HepG2 (cell line): ENCODE data around the gene KIRREL2. TPM values are rescaled to one million over a fixed set of nuclear protein-coding genes. Genes with fewer than 3 reads are reported as not detected.

Source experiments
- ATAC-seq: fragments of 200-7000 bp; cut with Tn5 transposase; 3 replicates; pipeline ENCODE4 v1.9.1; 2020; ENCODE audit warnings: mild to moderate bottlenecking, moderate library complexity
- BruUV-seq: library from RNA; stranded (reverse); fragments of 400-500 nt; replicated peaks from 2 replicates; lab custom pipeline; 2021; lab: Mats Ljungman, UMichigan
- CTCF ChIA-PET: fragments of 300-600 bp; formaldehyde crosslinking; extraction: SDS; loops from one replicate; lab custom pipeline; 2021; ENCODE audit warnings: low total read pairs, inconsistent platforms, low intra/inter-chr PET ratio; lab: Yijun Ruan, JAX
- POLR2A ChIA-PET: fragments of 350-600 bp; sonication (Branson Sonifier 250); formaldehyde crosslinking; loops from one replicate; lab custom pipeline; 2020; ENCODE audit warnings: antibody characterized with exemption, inconsistent platforms; lab: Yijun Ruan, JAX
- DNase-seq: peaks from one replicate; pipeline ENCODE4 v3.0.0-alpha.2; 2015; ENCODE audit warnings: low spot score
- FAIRE-seq: peaks from 3 replicates; lab custom pipeline; 2011; peaks lifted over from hg19 to GRCh38; lab: Jason Lieb, UNC
- H2AFZ ChIP-seq: one replicate; pipeline ENCODE4 v1.6.1; 2011; ENCODE audit warnings: low read length, inconsistent platforms
- H3K27ac ChIP-seq: fragments of 300-600 bp; 3 replicates; pipeline ENCODE4 v1.8.0; 2011; ENCODE audit warnings: mixed run types, mild to moderate bottlenecking, mixed read lengths, low read length, inconsistent platforms; ENCODE audit not compliant: insufficient read depth; ENCODE audit errors: extremely low read length
- H3K27me3 ChIP-seq, 2 experiments: fragments of 200-600 bp in 1 of 2; 2 replicates in 1 of 2; 3 replicates in 1 of 2; pipeline versions ENCODE4 v1.6.0 to v1.8.0; 2011; ENCODE audit warnings: low read length in 2 of 2, mild to moderate bottlenecking in 2 of 2, moderate library complexity in 2 of 2, inconsistent platforms in 1 of 2; ENCODE audit not compliant: insufficient read depth in 2 of 2, control insufficient read depth in 1 of 2
- H3K36me3 ChIP-seq, 2 experiments: fragments of 200-600 bp in 1 of 2; replicated peaks in 1 of 2; 2 replicates in 1 of 2; 3 replicates in 1 of 2; pipeline versions ENCODE4 v1.5.1 to v1.8.0; 2011; ENCODE audit warnings: low read length in 2 of 2, inconsistent platforms in 1 of 2; ENCODE audit not compliant: insufficient read depth in 2 of 2, control insufficient read depth in 1 of 2
- H3K4me1 ChIP-seq: 2 replicates; pipeline ENCODE4 v1.5.1; 2012; ENCODE audit warnings: low read length, inconsistent platforms; ENCODE audit not compliant: insufficient read depth
- H3K4me2 ChIP-seq: 2 replicates; pipeline ENCODE4 v1.6.0; 2011; ENCODE audit warnings: low read depth, low read length, inconsistent platforms
- H3K4me3 ChIP-seq, 3 experiments: fragments of 200-600 bp in 1 of 3; sonication (generic), shearing (Covaris generic) in 1 of 3; replicated peaks in 1 of 3; 2 replicates each; pipeline ENCODE4 v1.5.1; 2011 to 2016; ENCODE audit warnings: low read length in 3 of 3, inconsistent platforms in 2 of 3, low read depth in 2 of 3, mild to moderate bottlenecking in 2 of 3, control low read depth in 1 of 3, mixed read lengths in 1 of 3; ENCODE audit not compliant: insufficient read depth in 1 of 3
- H3K79me2 ChIP-seq: one replicate; pipeline ENCODE4 v1.6.1; 2011; ENCODE audit warnings: low read length, inconsistent platforms; ENCODE audit not compliant: insufficient read depth
- H3K9ac ChIP-seq: 2 replicates; pipeline ENCODE4 v1.6.0; 2011; ENCODE audit warnings: mild to moderate bottlenecking, low read depth, low read length, inconsistent platforms; ENCODE audit not compliant: insufficient read depth
- H3K9me3 ChIP-seq: 2 replicates; pipeline ENCODE4 v1.5.1; 2012; ENCODE audit warnings: mild to moderate bottlenecking, low read length
- H4K20me1 ChIP-seq: 2 replicates; pipeline ENCODE4 v1.6.0; 2011; ENCODE audit warnings: inconsistent platforms, mild to moderate bottlenecking, low read length, moderate library complexity; ENCODE audit not compliant: insufficient read depth
- NFKBIZ ChIP-seq: IDR thresholded peaks from 2 replicates; pipeline ENCODE4 v1.6.1; 2018; ENCODE audit warnings: missing genetic modification reagents, missing compliant biosample characterization
- POLR2G ChIP-seq: fragments of 200-400 bp; formaldehyde crosslinking; IDR thresholded peaks from 2 replicates; pipeline ENCODE4 v1.6.1; 2018; ENCODE audit warnings: mild to moderate bottlenecking, low read depth, low read length, moderate library complexity
- SRSF4 ChIP-seq: fragments of 200-400 bp; formaldehyde crosslinking; IDR thresholded peaks from one replicate; pipeline ENCODE4 v1.6.1; 2018; ENCODE audit warnings: mild to moderate bottlenecking, low read depth, low read length, moderate library complexity; ENCODE audit not compliant: poor library complexity, severe bottlenecking
- ZBTB20 ChIP-seq: sonication (generic); formaldehyde crosslinking; IDR thresholded peaks from 2 replicates; pipeline ENCODE4 v1.8.1; 2023; ENCODE audit warnings: missing genetic modification reagents, low read depth, mild to moderate bottlenecking, borderline replicate concordance
- ZFP37 ChIP-seq: sonication (generic); formaldehyde crosslinking; IDR thresholded peaks from 2 replicates; pipeline ENCODE4 v1.4.0; 2020; ENCODE audit warnings: missing genetic modification reagents, borderline replicate concordance
- ZNF605 ChIP-seq: sonication (generic); formaldehyde crosslinking; IDR thresholded peaks from 2 replicates; pipeline ENCODE4 v1.8.0; 2022; ENCODE audit warnings: mild to moderate bottlenecking, missing genetic modification reagents
- WGBS: methylation state at CpG from one replicate; pipeline ENCODE4 v1.1.6; 2017; ENCODE audit warnings: low lambda C conversion rate; 5-methylcytosine and 5-hydroxymethylcytosine counted together
- in situ Hi-C: cut with HindIII; loops from 2 replicates; pipeline ENCODE4 v1.10.0; 2017; ENCODE audit warnings: low pct_unique_long_range_greater_than_20kb; ENCODE audit not compliant: extremely low pct_ligation_motif_present
- intact Hi-C: fragments of 100-400 bp; cut with micrococcal nuclease; formaldehyde crosslinking; loops from one replicate; pipeline ENCODE4 v1.10.0; 2022; ENCODE audit not compliant: unreplicated experiment
- polyA plus RNA-seq, 8 experiments: library from polyadenylated mRNA; depleted of rRNA in 3 of 8; stranded (reverse) in 7 of 8; unstranded in 1 of 8; fragments of >200 nt; fragmentation: Illumina TruSeq in 4 of 8; extraction: Trizol in 4 of 8; gene quantifications; 2 replicates each; pipeline versions ENCODE4 v1.2.1 to v1.2.3, GENCODE V29; 2011 to 2016; ENCODE audit warnings: low read depth in 4 of 8, missing spikeins in 1 of 8, mixed read lengths in 1 of 8; ENCODE audit not compliant: insufficient read depth in 1 of 8
- total RNA-seq, 5 experiments: library from RNA; depleted of rRNA; stranded (reverse); fragments of >200 nt; fragmentation: Illumina TruSeq; extraction: Trizol; gene quantifications; 2 replicates each; pipeline ENCODE4 v1.2.3, GENCODE V29; 2016; ENCODE audit warnings: low read depth in 1 of 5
- TF ChIP-seq, protein P1 (sequence below): sonication (generic); formaldehyde crosslinking; IDR thresholded peaks from 2 replicates; pipeline ENCODE4 v1.5.0; 2020; ENCODE audit warnings: missing genetic modification reagents
- TF ChIP-seq, protein P2 (sequence below): sonication (generic); formaldehyde crosslinking; IDR thresholded peaks from 2 replicates; pipeline ENCODE4 v1.5.1; 2020; ENCODE audit warnings: mild to moderate bottlenecking, missing genetic modification reagents, moderate library complexity
- TF ChIP-seq, protein P3 (sequence below), 2 experiments: fragments of 450-650 bp in 1 of 2; sonication (generic) in 1 of 2; formaldehyde crosslinking; IDR thresholded peaks; 2 replicates each; pipeline versions ENCODE4 v1.5.0 to v1.8.0; 2020 to 2022; ENCODE audit warnings: mild to moderate bottlenecking in 1 of 2, missing genetic modification reagents in 1 of 2
- TF ChIP-seq, protein P4 (sequence below): sonication (generic); formaldehyde crosslinking; IDR thresholded peaks from 2 replicates; pipeline ENCODE4 v1.5.0; 2020; ENCODE audit warnings: mild to moderate bottlenecking, missing genetic modification reagents
- TF ChIP-seq, protein P5 (sequence below): IDR thresholded peaks from 2 replicates; pipeline ENCODE4 v1.4.0; 2020; ENCODE audit warnings: mild to moderate bottlenecking, missing genetic modification reagents

The KIRREL2 gene
- total and polyA plus RNA-seq, 2 of the 13 experiments (the other 11 are each of a cell fraction or from before 2014, with no cell fraction given) = 0.18 to 2.4 TPM

DNA sequence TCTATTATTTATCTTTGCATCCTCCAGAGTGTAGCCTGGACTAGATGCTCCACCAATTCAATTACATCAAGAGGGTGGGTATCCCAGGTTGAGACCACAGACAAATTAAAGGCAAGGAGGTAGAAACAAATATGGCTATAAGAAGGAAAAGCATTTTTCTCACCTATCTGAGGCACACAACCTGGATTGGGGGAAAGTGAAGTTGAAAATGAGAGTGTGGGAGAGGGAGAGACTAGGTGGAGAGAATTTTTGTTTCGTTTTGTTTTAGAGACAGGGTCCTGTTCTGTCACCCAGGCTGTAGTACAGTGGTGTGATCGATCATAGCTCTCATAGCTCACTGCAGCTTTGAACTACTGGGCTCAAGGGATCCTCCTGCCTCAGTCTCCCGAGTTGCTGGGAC is 38.3 kb upstream of the KIRREL2 start:
- Histone ChIP-seq H4K20me1 (no peaks in the 10 kb centered on the region), H3K4me3 (no peak overlapping the region), H3K9me3 (no peaks in the 10 kb centered on the region), H3K79me2 (no peaks in the 10 kb centered on the region), H2AFZ (no peak overlapping the region), H3K4me2 (peak overlapping the region; percentile 13; the same call in 1 of the 2 replicates), H3K27me3 (no peaks in the 10 kb centered on the region; a peak in 1 of 5 replicates), H3K4me1 (peaks cover 48% of the 10 kb centered on the region), H3K9ac (no peak overlapping the region), H3K27ac (no peak overlapping the region), H3K36me3 (no peaks in the 10 kb centered on the region)
- FAIRE-seq (no peak), DNase-seq (no peak), ATAC-seq (no peak)
- CTCF ChIA-PET = interaction anchor here (2.8 kb wide), 1 partner anchor 124 kb away, joined by 22 read pairs; no protein-coding TSS in a partner anchor
- intact Hi-C loops = loop anchor here (10.0 kb wide), 1 partner anchor 124 kb away; no protein-coding TSS in a partner anchor
- POLR2A ChIA-PET = interaction anchor here (1.4 to 1.9 kb wide), 3 partner anchors 78 to 124 kb away, joined by 3 to 5 read pairs (median 3); no protein-coding TSS in a partner anchor
- in situ Hi-C loops = loop anchor here (10.0 kb wide), 1 partner anchor 124 kb away; no protein-coding TSS in a partner anchor
- WGBS = 13% methylated on average over 3 of the region's 3 CpGs
- no peak for TF ChIP-seq ZNF605 (CRISPR knock-in tag)
- TF ChIP-seq, protein P1, sequence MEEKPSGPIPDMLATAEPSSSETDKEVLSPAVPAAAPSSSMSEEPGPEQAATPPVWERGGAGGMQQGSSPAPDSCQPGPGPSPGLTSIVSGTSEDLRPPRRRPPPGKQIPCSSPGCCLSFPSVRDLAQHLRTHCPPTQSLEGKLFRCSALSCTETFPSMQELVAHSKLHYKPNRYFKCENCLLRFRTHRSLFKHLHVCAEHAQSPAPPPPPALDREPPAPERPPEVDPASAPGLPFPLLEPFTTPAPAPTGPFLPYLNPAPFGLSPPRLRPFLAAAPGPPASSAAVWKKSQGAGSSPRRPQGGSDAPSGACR = no peak
- TF ChIP-seq, protein P2, sequence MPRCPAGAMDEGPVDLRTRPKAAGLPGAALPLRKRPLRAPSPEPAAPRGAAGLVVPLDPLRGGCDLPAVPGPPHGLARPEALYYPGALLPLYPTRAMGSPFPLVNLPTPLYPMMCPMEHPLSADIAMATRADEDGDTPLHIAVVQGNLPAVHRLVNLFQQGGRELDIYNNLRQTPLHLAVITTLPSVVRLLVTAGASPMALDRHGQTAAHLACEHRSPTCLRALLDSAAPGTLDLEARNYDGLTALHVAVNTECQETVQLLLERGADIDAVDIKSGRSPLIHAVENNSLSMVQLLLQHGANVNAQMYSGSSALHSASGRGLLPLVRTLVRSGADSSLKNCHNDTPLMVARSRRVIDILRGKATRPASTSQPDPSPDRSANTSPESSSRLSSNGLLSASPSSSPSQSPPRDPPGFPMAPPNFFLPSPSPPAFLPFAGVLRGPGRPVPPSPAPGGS (CRISPR knock-in tag) = no peak
- no peak for TF ChIP-seq POLR2G
- TF ChIP-seq NFKBIZ (CRISPR knock-in tag) = no peak
- TF ChIP-seq, protein P3, sequence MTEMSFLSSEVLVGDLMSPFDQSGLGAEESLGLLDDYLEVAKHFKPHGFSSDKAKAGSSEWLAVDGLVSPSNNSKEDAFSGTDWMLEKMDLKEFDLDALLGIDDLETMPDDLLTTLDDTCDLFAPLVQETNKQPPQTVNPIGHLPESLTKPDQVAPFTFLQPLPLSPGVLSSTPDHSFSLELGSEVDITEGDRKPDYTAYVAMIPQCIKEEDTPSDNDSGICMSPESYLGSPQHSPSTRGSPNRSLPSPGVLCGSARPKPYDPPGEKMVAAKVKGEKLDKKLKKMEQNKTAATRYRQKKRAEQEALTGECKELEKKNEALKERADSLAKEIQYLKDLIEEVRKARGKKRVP (CRISPR knock-in tag; IDR thresholded peaks at IDR 0.05) = no peak
- TF ChIP-seq, protein P4, sequence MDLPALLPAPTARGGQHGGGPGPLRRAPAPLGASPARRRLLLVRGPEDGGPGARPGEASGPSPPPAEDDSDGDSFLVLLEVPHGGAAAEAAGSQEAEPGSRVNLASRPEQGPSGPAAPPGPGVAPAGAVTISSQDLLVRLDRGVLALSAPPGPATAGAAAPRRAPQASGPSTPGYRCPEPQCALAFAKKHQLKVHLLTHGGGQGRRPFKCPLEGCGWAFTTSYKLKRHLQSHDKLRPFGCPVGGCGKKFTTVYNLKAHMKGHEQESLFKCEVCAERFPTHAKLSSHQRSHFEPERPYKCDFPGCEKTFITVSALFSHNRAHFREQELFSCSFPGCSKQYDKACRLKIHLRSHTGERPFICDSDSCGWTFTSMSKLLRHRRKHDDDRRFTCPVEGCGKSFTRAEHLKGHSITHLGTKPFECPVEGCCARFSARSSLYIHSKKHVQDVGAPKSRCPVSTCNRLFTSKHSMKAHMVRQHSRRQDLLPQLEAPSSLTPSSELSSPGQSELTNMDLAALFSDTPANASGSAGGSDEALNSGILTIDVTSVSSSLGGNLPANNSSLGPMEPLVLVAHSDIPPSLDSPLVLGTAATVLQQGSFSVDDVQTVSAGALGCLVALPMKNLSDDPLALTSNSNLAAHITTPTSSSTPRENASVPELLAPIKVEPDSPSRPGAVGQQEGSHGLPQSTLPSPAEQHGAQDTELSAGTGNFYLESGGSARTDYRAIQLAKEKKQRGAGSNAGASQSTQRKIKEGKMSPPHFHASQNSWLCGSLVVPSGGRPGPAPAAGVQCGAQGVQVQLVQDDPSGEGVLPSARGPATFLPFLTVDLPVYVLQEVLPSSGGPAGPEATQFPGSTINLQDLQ = no peak
- TF ChIP-seq, protein P5, sequence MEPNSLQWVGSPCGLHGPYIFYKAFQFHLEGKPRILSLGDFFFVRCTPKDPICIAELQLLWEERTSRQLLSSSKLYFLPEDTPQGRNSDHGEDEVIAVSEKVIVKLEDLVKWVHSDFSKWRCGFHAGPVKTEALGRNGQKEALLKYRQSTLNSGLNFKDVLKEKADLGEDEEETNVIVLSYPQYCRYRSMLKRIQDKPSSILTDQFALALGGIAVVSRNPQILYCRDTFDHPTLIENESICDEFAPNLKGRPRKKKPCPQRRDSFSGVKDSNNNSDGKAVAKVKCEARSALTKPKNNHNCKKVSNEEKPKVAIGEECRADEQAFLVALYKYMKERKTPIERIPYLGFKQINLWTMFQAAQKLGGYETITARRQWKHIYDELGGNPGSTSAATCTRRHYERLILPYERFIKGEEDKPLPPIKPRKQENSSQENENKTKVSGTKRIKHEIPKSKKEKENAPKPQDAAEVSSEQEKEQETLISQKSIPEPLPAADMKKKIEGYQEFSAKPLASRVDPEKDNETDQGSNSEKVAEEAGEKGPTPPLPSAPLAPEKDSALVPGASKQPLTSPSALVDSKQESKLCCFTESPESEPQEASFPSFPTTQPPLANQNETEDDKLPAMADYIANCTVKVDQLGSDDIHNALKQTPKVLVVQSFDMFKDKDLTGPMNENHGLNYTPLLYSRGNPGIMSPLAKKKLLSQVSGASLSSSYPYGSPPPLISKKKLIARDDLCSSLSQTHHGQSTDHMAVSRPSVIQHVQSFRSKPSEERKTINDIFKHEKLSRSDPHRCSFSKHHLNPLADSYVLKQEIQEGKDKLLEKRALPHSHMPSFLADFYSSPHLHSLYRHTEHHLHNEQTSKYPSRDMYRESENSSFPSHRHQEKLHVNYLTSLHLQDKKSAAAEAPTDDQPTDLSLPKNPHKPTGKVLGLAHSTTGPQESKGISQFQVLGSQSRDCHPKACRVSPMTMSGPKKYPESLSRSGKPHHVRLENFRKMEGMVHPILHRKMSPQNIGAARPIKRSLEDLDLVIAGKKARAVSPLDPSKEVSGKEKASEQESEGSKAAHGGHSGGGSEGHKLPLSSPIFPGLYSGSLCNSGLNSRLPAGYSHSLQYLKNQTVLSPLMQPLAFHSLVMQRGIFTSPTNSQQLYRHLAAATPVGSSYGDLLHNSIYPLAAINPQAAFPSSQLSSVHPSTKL (CRISPR knock-in tag) = no peak
- TF ChIP-seq ZBTB20 (CRISPR knock-in tag) = no peak
- no peak for TF ChIP-seq SRSF4
- no peak for TF ChIP-seq ZFP37 (CRISPR knock-in tag)
- no TSS peak for BruUV-seq
